Measurements from ENCODE around the gene NFATC2. TPM values are rescaled to one million over a fixed set of nuclear protein-coding genes. Genes with fewer than 3 reads are reported as not detected.

Gene NFATC2
- total RNA-seq, 1 experiment from 2014 or later, result 0.61 TPM

DNA sequence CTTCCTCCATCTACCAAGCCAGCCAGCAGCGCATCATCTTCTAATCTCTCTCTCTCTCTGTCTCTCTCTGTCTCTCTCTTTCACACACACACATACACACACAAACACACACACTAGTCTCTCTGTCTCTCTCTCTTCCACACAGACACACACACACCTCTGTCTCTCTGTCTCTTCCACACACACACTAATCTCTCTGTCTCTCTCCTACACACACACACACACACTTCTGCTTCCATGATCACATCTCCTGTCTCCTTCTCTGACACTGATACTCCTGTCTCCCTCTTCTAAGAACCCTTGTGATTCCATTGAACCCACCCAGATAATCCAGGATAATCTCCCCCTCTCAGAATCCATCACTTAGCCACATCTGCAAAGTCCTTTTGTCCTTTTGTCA lies 181.3 kb downstream of the NFATC2 start:
- no peaks in the 10 kb centered on the region for H4K20me1 ChIP-seq (ENCODE audit: control insufficient read depth, insufficient read depth, insufficient read length)

More for the DNA sequence above, 181.3 kb downstream of the NFATC2 start:
- Histone ChIP-seq H3K79me2 (ENCODE audit: insufficient read depth, low read length) (no peaks in the 10 kb centered on the region), H3K27me3 (ENCODE audit: insufficient read depth, low read length) (no peaks in the 10 kb centered on the region), H3K23me2 (ENCODE audit: insufficient read length, low read depth, low read length, poor library complexity, severe bottlenecking) (no peaks in the 10 kb centered on the region), H2AFZ (ENCODE audit: low read length) (no peak overlapping the region), H3K4ac (ENCODE audit: low read depth, low read length) (no peak overlapping the region), H2BK15ac (ENCODE audit: low read depth, low read length) (no peak overlapping the region), H4K91ac (ENCODE audit: insufficient read length, low read depth, low read length) (no peak overlapping the region), H2BK5ac (ENCODE audit: insufficient read length, low read length) (no peak overlapping the region), H3K18ac (ENCODE audit: insufficient read length, low read depth, low read length) (no peak overlapping the region), H3K9me3 (ENCODE audit: control insufficient read depth, low read depth, low read length) (peaks cover 8% of the 10 kb centered on the region), H2BK120ac (ENCODE audit: low read depth, low read length, poor library complexity, severe bottlenecking) (no peak overlapping the region), H4K5ac (ENCODE audit: insufficient read length, low read depth, low read length) (no peak overlapping the region), H3K4me1 (ENCODE audit: insufficient read depth, low read length) (no peaks in the 10 kb centered on the region), H3K27ac (ENCODE audit: insufficient read length, low read depth, low read length) (no peak overlapping the region), H3K23ac (ENCODE audit: insufficient read length, low read depth, low read length) (no peak overlapping the region), H3K9ac (ENCODE audit: extremely low read depth, insufficient read length, low read length) (no peak overlapping the region), H3K79me1 (ENCODE audit: insufficient read depth, low read depth, low read length, poor library complexity, severe bottlenecking) (no peaks in the 10 kb centered on the region), H2BK12ac (ENCODE audit: insufficient read length, low read depth, low read length) (no peak overlapping the region), H3T11ph (ENCODE audit: low read length) (no peak overlapping the region), H2BK20ac (ENCODE audit: low read depth, low read length, poor library complexity, severe bottlenecking) (no peak overlapping the region), H4K8ac (replicated peaks; ENCODE audit: insufficient read length, low read depth, low read length) (no peak overlapping the region), H3K4me2 (ENCODE audit: insufficient read depth, insufficient read length, low read length) (no peak overlapping the region), H3K56ac (ENCODE audit: insufficient read length, low read depth, low read length) (no peak overlapping the region), H2AK5ac (ENCODE audit: insufficient read length, low read length) (no peak overlapping the region), H3K14ac (ENCODE audit: insufficient read depth, low read length) (no peak overlapping the region)
- Mint-ChIP-seq H3K27me3 (ENCODE audit: low read depth) (peaks cover 5% of the 10 kb centered on the region), H3K4me1 (peaks cover 0 to 3% of the 10 kb centered on the region in 2 experiments; a peak in 1 of 4 replicates), H3K9me3 (peaks cover 18 to 22% of the 10 kb centered on the region in 2 experiments), H3K4me3 (no peak overlapping the region), H3K36me3 (ENCODE audit: insufficient read depth in 1 of 3, low read depth in 3 of 3) (peaks cover 3 to 13% (median 4%) of the 10 kb centered on the region in 3 experiments), H3K27ac (no peak overlapping the region)
- TF ChIP-seq, protein P1, sequence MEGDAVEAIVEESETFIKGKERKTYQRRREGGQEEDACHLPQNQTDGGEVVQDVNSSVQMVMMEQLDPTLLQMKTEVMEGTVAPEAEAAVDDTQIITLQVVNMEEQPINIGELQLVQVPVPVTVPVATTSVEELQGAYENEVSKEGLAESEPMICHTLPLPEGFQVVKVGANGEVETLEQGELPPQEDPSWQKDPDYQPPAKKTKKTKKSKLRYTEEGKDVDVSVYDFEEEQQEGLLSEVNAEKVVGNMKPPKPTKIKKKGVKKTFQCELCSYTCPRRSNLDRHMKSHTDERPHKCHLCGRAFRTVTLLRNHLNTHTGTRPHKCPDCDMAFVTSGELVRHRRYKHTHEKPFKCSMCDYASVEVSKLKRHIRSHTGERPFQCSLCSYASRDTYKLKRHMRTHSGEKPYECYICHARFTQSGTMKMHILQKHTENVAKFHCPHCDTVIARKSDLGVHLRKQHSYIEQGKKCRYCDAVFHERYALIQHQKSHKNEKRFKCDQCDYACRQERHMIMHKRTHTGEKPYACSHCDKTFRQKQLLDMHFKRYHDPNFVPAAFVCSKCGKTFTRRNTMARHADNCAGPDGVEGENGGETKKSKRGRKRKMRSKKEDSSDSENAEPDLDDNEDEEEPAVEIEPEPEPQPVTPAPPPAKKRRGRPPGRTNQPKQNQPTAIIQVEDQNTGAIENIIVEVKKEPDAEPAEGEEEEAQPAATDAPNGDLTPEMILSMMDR (conservative IDR thresholded peaks at IDR 0.05), result no peak
- no CpG with 5 or more reads among the region's 1 CpG for WGBS (ENCODE audit: extremely low coverage, insufficient read length, low lambda C conversion rate)
- no peak for DNase-seq
